ENCODE data around the gene GOT2.
"Not testable (repeated sequence)": the region's sequence is repeated elsewhere in the genome, so short reads cannot be mapped to it uniquely, and the experiment has no call there.

The GOT2 gene

DNA sequence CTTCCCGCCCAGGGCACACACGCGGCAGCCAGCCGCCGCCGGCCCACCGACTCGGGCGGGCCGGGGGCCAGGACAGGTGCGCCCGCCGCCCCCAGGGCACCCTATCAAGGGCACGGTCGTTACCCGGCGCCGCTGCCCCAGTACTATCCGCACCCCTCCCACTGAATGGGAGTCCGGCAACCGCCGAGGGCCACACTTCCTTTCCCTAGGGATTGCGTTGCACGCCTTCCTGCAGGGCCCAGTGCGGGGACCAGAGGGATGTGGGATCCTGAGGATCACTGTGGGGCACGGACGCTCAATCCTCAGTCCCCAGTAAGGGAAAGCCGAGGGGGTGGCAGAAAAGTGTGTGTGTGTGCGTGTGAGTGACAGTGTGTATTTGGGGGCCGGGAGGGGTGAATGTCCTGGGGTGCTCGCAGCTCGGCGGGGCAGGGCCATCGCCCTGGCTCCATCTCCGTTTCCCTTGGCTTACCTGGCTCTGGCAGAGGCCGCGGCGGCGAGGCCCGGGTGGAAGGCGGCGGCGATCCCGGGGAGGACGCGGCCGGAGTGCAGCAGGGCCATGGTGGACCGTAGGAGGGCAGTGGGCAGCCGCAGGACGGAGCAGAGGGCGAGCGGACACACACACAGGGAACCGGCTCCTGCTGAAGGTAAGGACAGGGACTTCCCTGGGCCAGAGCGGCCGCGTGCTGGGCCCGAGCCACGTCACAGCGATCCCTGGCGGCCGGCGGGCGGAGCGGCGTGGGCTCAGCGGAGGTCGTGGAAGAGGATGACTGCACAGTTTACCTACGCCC, at the start of gene GOT2:
Gene GOT2 (minus strand): TSS at position 646 of the 788 bp plus-strand sequence. CDS start 88 bp downstream, at position 558.
- FAIRE-seq, result no peak

DNA sequence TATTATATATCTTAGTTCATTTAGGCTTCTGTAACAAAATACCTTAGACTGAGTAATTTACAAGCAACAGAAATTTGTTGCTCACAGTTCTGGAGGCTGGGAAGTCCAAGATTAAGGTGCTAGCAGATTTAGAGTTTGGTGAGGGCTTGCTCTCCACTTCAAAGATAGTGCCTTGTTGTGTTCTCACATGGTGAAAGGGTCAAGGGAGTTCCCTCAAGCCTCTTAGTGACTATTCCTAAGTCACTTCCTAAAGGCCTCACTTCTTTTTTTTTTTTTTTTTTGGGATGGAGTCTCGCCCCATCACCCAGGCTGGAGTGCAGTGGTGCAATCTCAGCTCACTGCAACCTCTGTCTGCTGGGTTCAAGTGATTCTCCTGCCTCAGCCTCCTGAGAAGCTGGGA, 45.2 kb upstream of the GOT2 start:
- not testable (repeated sequence) for FAIRE-seq

DNA sequence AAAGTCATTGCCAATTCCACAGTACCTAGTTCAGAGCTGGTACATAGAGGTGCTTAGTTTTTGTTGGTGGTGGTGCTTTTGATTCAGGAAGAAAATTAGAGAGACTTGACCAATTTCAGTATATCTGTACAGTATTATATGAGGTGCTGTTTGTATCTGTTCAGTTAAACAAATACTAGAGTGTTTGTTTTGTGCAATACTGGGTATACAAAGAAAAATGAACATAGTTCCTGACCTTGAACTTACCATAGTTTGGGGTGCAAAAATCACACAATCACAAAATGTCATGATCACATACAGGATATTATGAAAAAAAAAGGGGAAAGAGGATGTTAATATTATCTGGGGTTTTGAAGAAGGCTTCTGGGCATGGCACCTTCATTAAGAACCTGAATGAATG, 39.8 kb upstream of the GOT2 start:
- FAIRE-seq, result no peak

DNA sequence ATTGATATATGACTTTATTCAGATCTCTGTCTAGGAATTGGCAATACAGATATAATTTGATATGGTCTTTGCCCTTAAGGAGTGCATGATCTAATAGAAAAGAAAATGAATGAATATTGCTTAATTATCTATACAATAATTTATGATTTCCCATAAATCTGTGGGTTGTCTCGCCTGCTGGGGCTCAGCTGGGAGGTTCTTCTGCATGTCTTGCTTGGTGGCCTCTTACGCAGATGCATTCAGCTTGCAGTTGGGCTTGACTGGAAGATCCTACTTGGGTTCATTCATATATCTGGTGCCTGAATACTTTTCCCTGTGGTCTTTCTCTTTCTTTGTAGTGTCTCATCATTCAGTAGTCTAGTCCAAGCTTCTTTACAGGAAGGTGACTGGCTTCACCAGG, 34.0 kb upstream of the GOT2 start:
- no peak for FAIRE-seq

DNA sequence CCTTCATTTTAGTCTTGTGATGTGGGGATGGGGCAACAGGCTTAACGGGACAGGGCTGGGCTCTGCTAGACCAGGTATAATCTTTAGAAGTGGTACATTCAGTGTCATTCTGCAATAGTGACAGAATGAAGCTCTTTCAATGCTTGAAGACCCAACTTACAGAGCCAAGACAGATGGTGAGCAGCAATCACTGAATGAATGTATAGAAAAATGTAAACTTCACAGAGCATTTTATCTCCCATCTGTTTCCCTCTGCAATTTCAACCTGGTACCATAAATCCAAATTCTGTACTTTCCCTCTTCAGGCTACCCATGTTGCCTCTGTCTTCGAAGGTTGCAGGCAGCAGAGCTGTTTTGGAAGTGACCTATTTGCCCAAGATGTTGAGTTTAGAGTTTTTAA, 33.5 kb upstream of the GOT2 start:
- FAIRE-seq, result no peak

DNA sequence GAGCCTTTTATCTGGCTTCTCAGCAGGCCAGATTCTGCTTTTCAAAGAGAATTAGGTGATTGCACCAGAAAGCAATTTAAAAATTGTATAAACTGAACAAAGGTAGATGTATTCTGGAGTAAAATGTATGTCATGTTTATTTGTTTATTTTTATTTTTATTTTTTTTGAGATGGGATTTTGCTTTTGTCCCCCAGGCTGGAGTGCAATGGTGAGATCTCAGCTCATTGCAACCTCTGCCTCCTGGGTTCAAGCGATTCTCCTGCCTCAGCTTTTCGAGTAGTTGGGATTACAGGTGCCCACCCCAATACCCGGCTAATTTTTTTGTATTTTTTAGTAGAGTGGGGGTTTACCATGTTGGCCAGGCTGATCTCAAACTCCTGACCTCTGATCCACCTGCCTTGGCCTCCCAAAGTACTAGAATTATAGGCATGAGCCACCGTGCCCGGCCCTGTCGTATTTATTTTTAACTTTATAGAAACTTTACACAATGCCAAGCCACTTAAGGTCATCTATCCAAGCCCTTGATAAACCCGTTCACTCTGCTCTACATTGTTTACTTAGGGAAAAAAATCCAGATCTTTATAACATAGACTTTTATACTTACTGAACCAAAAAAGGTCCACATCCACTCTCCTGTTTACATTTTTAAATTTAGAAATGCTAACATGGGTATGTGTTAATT, 22.7 kb upstream of the GOT2 start:
- FAIRE-seq, result no peak

DNA sequence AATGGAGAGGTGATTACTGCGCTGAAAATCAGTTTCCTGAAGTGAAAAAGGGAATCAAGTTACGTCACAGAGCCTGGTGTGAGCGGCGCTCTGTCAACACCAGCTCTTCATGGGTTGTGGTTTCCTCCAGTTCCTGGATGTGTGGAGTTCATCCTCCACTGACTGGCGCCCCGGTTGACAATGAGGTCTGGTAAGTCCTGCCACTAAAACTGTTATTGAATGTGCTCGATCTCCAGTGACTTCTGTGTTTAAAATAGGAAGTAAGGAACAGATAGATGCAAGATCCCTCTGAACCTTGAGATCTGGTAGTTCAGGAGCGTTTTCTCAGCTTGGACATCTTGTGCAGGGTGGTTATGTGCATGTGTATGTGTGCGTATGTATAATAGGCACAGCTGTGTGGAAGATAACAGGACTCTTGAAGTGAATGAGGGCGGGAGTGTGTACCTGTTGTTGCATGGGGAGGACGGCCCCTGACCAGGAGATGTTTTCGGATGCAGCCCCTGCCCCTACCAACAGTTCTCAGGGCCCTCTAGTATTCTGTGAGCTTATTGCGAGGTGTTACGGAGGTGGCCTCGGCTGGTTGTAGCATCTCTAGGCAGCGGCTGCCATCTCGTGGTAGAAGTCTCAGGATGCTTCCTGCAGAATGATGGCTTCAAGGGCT, 22.0 kb upstream of the GOT2 start:
- FAIRE-seq, result no peak

DNA sequence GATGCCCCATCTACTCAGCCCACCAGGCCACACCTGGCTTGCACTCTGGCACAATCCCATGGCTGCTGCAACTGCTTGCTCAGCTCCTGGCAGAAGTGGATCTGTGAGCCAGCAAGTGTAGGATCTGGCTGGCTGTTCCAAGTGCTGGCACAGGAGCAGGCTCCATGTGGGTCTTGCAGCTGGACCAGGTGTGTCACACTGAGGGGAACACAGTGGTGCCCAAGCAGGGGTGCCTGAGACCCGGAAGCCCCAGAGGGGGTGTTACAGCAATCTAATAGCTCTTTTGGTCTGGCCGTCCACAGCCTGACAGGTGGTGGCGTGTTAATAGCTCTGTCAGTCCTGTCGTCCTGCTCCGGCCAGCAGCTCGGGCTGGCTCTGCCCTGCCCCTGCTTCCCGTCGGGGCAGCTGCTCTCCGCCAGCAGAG, 19.6 kb upstream of the GOT2 start:
- no peak for FAIRE-seq

DNA sequence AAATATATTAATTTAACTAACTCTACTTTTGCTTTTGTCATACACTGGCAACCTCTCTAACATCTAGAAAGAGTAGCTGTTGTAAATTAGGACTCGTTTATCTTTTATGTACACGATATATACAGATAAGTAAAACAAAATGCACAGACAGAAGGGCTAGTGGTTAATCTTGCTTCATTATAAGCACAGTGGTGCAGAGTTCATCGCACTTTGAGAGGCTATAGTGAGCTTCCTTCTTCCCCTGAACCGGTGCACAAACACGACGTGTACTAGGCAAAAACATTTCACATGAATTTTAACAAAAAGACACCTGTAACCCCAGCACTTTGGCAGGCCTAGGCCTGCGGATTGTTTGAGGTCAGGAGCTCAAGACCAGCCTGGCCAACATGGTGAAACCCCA, 10.4 kb upstream of the GOT2 start:
- FAIRE-seq, result no peak

DNA sequence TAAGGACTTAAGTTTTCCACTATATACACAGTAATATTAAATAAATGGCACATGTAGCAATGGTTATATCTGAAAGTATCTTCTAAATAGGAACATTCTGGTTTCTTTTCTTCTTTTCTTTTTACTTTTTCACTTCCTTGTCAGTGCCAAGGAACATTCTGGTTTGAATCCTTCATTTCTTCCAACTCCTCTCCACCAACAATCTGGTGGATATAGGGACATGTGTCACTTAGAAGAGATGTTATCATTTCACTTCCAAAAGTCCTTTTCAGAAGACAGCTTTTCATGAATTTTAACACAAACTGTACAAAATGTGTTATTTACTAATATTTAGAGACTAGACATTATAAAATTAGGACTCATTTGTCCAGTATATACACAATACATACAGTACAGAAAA, 7.9 kb upstream of the GOT2 start:
- no peak for FAIRE-seq

DNA sequence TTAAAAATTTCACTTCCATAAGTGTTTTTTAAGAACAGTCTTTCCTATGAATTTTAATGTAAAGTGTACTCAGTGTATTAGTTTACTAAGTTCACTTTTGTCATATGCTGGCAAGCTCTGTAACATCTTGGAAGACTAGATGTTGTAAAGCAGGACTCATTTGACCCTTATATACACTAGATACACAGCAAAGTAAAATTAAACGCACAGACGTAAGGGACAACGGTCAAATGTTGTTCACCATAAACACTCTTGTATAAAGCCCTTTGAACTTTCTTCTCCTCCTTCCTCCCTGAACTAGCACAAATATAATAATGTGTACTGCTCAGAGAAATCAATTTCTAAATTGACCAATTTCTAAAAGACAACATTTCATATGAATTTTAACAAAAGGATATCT, 7.0 kb upstream of the GOT2 start:
- no peak for FAIRE-seq

DNA sequence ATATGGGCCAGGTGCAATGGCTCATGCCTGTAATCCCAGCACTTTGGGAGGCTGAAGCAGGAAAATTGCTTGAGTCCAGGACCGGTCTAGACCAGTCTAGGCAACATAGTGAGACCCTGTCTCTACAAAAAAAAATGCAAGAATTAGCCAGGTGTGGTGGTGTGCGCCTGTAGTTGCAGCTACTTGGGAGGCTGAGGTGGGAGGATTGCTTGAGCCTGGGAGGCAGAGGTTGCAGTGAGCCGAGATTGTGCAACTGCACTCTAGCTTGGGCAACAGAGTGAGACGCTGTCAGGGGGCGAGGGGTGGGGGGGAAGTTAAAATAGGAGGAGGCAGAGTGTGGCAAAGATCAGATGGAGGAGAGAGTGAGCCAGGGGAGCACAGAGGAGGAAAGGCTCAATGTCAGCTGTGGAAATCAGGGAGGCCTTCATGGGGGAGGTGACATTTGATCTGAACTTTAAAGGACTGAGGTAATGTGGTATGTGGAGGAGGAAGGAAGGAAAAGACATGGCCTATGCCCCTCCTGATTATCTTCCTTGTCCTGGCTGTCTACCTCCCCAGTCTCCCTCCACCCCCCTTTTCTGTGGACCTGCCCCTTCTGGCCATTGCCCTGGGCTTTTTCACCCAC, 4.7 kb upstream of the GOT2 start:
- no peak for FAIRE-seq

DNA sequence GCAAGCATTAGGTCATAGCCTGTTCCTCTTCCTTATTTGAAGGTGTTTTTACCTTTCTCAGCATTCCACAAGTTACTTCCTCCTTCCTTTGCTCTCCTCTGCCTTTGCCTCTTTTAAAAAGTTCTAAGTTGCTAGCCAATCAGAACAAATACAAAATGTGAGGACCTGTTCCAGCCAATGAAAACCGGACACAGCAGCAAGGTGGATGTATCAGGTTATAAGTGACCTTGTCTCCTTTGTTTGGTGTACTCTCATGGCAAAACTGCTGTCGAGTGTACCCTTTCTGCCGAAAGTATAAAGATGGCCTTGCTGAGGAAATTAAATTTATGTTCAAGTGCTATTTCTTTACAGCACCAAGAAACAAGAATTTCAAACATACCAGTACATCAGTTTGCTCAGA, 2.2 kb upstream of the GOT2 start:
- FAIRE-seq, result not testable (repeated sequence)

DNA sequence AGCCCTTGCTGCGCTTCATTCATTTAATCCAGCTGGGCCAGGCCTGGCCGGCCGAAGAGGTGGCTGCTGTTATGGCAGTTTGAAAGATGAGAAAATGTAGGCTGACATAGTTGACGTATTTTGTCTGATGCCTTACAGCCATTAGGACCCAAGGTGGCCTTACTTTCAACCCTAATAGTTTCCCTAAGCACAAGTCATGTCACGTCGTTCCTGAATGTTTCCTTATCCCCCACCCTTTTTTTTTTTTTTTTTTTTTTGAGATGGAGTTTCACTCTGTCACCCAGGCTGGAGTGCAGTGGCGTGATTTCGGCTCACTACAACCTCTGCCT, 307 bp upstream of the GOT2 start:
- FAIRE-seq, result no peak

DNA sequence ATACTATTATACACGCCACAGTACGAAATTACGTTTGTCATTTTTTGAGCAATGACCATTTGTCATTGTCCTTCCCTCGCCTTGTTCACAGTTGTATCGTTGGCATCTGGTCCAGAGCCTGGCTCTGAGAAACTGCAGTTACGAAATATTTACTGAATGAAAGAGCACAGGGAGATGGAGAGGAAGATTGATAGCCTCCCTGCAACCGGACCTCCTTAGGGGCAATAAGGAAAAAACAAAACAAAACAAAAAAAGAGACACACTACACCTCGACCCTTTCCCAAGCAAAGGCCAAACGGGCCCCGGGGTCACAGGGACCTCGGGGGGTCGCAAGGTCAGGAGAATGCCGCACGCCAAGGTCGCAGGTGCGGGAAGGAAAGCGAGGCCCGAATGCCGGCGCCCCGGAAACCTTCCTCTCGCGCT, 857 bp downstream of the GOT2 start:
- FAIRE-seq, result no peak

DNA sequence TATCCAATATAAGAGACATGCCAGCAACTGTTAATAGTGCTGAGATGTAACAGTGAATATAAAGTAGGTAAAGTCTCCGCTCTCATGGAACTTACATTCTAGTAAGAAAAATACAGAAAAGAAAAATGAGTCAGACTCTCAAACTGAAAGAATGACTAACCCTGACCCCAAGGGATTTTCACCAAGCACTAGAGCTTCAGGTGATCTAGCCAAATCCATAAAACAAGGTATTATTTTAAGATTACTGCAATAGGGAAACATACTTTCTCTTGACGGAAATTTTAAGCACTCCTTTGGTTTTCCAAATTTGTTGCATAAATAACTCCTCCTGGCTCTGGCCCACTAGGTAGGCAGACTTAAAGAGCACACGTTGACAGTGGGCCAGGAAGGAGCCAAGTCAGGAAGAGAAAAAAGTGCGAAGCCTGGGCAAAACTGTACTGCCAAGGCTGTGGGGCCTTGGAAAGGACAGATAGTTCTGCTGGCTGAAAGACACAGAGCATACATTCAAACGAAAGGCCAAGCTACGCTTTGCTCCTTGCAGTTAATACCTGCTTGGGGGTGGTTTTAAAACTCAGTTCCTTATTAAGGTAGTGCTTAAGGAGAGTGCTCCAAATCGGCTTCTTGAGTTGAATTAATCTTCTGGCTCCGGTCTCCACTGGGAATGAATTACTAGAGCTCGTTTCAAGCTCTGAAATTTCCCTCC, 1.4 kb downstream of the GOT2 start:
- no peak for FAIRE-seq

DNA sequence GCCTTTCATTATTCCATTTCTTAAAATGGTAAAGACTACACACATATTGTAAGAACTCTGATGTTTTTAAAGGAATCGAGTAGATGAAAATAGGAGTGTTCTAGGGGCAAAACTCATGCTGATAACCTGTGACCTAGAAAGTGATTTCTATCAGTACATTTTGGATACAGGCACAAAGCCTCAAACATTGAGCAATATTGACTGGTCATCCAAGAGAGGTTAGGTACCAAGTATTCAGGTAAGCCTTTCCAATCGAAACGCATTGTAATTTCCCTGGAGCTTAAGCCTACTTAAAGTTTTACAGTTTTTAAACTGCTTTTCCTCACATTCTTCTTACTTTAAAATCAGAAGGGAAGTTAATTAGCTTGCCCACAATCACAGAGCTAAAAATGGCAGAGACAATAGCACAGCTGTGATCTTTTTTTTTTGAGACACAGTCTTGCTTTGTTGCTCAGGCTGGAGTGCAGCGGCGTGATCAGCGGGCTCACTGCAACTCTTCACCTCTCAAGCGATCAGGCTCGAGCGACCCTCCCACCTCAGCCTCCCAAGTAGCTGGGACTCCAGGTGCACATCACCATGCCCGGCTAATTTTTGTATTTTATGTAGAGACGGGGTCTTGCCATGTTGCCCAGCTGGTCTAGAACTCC, 3.3 kb downstream of the GOT2 start:
- FAIRE-seq, result no peak

DNA sequence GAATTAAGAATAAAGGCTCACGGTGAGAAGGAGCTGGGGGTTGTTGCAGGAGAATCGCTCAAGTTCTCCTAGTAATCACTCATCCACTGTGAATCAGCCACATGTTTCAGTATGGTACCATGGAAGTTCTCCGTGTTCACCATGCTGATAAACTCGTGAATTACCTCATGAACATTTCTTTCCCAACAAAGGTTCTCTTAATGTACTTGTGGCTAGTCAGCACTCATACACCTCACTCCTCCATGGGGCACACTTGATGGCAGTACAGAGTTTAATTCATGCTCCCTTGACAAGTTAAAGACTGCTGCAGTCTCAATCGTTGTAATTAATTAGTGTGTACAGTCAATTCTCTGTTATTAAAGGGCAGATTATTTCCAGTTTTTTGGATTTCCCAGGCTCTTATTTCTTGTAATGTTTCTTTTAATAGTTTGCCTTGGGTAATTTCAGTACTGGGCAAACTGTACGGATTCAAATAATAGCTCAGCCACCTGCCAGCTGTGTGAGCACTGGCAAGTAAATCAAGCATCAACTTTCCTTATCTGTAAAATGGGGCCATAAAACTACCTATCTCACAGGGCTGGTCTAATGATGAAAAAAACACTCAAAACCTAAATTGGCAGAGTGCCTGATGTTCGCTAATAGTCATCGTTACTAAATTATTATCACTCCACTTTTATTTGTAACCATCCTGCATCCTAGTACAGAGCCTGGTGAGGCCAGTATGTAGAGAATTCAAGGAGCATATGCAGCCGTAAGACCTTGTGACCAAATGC, 6.1 kb downstream of the GOT2 start:
- FAIRE-seq, result no peak

DNA sequence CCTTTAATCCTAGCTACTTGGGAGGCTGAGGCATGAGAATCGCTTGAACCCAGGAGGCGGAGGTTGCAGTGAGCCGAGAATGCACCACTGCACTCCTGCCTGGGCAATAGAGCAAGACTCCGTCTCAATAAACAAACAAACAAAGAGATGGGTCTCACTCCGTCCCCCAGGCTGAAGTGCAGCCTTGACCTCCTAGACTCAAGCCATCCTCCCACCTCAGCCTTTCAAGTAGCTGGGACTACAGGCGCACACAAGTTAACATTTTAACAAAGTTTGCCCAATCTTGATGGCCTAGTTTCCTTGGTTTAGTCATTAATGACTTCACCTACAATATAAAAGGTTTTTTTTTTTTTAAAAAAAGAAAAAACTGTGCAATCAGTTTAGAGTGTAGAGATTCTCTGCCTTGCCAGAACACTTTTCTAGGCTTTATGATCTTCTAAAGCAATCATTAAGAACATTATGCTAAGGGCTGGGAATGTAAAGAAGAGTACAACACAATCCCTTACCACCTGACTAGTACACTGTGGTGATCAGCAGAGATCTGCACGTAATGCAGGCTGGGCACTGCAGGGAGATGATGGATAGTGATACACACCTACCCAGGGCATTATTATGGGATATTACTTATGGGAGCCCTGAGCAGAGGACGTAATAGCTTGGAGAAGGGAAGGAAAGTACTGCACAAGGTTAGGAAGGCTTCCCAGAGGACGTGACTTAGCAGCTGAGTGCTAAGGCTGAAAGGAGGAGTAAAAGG, 6.9 kb downstream of the GOT2 start:
- FAIRE-seq, result no peak

DNA sequence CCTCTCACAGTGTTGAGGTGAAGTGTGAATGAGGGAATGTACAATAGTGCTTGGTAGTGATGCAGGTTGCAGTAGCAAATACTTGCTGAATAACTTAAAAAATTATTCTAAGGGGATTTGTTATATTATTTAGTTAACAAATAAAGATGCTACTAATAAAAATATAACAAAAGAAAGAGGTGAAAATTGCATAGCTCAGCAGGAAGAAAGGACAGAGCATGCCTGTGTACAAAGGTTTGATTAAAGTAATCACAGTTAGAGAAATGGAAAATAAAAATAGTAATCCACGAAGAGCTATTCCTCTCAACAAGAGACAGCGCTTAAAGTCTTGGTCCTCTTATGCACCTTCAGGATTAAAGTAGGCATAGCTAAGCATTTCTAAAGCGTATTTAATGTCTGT, 11.0 kb downstream of the GOT2 start:
- FAIRE-seq, result no peak

DNA sequence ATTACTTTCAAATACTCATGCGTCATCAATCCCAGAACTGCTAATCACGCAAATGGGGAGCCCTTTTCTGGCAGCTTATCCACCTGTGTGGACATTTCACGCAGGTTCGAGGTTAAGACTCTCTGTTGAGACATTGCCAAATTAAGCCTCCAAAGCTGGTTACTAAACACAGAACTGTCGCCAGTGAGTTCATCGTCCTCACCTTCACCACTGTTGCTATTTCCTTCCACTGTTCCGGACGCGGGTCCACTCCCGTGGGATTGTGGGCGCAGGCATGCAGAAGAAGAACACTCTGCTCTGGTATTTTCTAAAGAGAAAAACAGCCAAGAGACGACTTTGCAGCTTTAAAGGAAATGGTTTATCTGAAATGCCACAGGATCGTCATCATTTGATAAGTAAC, 16.1 kb downstream of the GOT2 start:
- FAIRE-seq, result no peak
